Frontal cortex (tissue), 4 donors: ENCODE data around the gene LYRM9. TPM values are rescaled to one million over a fixed set of nuclear protein-coding genes. Genes with fewer than 3 reads are reported as not detected.
"Not testable (repeated sequence)": the region's sequence is repeated elsewhere in the genome, so short reads cannot be mapped to it uniquely, and the experiment has no call there.

Source experiments
- DNase-seq, 2 donors: peaks; one replicate each; pipeline ENCODE4 v3.0.0; 2012; ENCODE audit warnings: low spot score in 2 of 2
- FAIRE-seq: peaks from 2 replicates; lab custom pipeline; 2012; peaks lifted over from hg19 to GRCh38; lab: Jason Lieb, UNC
- total RNA-seq: library from RNA; depleted of rRNA; stranded (reverse); fragments of >200 nt; gene quantifications from one replicate; pipeline ENCODE4 v1.2.3, GENCODE V29; 2014
- donor health status: control.
- donor health status: control.
- donor health status: control.

The LYRM9 gene
- total RNA-seq: 9.8 TPM

GRCh38 chr17:27892866-27893769 is at the start of gene LYRM9:
TSS of gene LYRM9 (minus strand) at chr17:27893365. CDS start at chr17:27882694, 10,671 bp downstream.
- DNase-seq (peak; percentile 92), FAIRE-seq (no peak)

GRCh38 chr17:27940503-27941428 is 47.6 kb upstream of the LYRM9 start:
- FAIRE-seq: no peak
- no peak for DNase-seq

GRCh38 chr17:27939474-27940465 is 46.6 kb upstream of the LYRM9 start:
- FAIRE-seq (no peak), DNase-seq (no peak)

- FAIRE-seq (no peak), DNase-seq (no peak)
Measured at GRCh38 chr17:27938864-27939263, 45.7 kb upstream of the LYRM9 start.

- DNase-seq (no peak), FAIRE-seq (no peak)
Measured at GRCh38 chr17:27938241-27938640, 45.1 kb upstream of the LYRM9 start.

GRCh38 chr17:27937025-27937546 is 43.9 kb upstream of the LYRM9 start:
- FAIRE-seq (no peak), DNase-seq (no peak)

GRCh38 chr17:27930000-27930399 is 36.8 kb upstream of the LYRM9 start:
- FAIRE-seq: no peak
- no peak for DNase-seq

- DNase-seq (no peak), FAIRE-seq (no peak)
Measured at GRCh38 chr17:27928587-27928986, 35.4 kb upstream of the LYRM9 start.

GRCh38 chr17:27927781-27928180 is 34.6 kb upstream of the LYRM9 start:
- DNase-seq: no peak
- FAIRE-seq: no peak

- no peak for FAIRE-seq
- no peak for DNase-seq
Measured at GRCh38 chr17:27921599-27921998, 28.4 kb upstream of the LYRM9 start.

- FAIRE-seq: no peak
- DNase-seq: no peak
Measured at GRCh38 chr17:27921077-27921476, 27.9 kb upstream of the LYRM9 start.

GRCh38 chr17:27920569-27920968 is 27.4 kb upstream of the LYRM9 start:
- no peak for DNase-seq
- no peak for FAIRE-seq

- FAIRE-seq (no peak), DNase-seq (no peak)
Measured at GRCh38 chr17:27919079-27919478, 25.9 kb upstream of the LYRM9 start.

GRCh38 chr17:27918498-27918897 is 25.3 kb upstream of the LYRM9 start:
- no peak for FAIRE-seq

GRCh38 chr17:27917000-27917399 is 23.8 kb upstream of the LYRM9 start:
- DNase-seq (no peak), FAIRE-seq (no peak)

More at GRCh38 chr17:27918498-27918897, 25.3 kb upstream of the LYRM9 start:
- DNase-seq: no peak

GRCh38 chr17:27915709-27916108 is 22.5 kb upstream of the LYRM9 start:
- no peak for FAIRE-seq
- no peak for DNase-seq

GRCh38 chr17:27914382-27914781 is 21.2 kb upstream of the LYRM9 start:
- FAIRE-seq (no peak), DNase-seq (no peak)

GRCh38 chr17:27912964-27913363 is 19.8 kb upstream of the LYRM9 start:
- DNase-seq (no peak), FAIRE-seq (no peak)

GRCh38 chr17:27912299-27912698 is 19.1 kb upstream of the LYRM9 start:
- not testable (repeated sequence) for DNase-seq, FAIRE-seq
